Measurements from ENCODE around the gene PARD3B.

DNA sequence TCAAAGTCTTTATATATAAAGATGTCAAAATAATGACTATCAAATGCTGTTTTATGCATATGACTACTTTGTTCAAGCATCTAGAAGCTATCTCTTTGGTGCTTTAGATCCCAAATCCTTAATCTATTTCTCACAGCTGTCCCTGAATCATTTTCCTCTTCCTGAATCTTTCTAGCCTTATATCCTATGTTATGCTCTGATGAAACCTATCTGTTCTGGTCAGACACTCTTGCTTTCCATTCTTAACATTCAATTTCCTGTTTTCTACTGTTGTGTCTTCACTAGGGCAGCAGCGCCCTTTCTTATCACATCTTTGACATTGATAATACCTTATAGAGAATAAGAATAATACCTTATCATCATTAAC lies 6.3 kb upstream of the PARD3B start:
- TF ChIP-seq POLR2A (IDR thresholded peaks at IDR 0.05; ENCODE audit: low read depth, low read length), result no peak
- TF ChIP-seq, protein P1, sequence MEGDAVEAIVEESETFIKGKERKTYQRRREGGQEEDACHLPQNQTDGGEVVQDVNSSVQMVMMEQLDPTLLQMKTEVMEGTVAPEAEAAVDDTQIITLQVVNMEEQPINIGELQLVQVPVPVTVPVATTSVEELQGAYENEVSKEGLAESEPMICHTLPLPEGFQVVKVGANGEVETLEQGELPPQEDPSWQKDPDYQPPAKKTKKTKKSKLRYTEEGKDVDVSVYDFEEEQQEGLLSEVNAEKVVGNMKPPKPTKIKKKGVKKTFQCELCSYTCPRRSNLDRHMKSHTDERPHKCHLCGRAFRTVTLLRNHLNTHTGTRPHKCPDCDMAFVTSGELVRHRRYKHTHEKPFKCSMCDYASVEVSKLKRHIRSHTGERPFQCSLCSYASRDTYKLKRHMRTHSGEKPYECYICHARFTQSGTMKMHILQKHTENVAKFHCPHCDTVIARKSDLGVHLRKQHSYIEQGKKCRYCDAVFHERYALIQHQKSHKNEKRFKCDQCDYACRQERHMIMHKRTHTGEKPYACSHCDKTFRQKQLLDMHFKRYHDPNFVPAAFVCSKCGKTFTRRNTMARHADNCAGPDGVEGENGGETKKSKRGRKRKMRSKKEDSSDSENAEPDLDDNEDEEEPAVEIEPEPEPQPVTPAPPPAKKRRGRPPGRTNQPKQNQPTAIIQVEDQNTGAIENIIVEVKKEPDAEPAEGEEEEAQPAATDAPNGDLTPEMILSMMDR (conservative IDR thresholded peaks at IDR 0.05; ENCODE audit: low read depth, low read length), result no peak
- no peak for TF ChIP-seq FOS (IDR thresholded peaks at IDR 0.05; ENCODE audit: low read depth, low read length)
- TF ChIP-seq RCOR1 (IDR thresholded peaks at IDR 0.05; ENCODE audit: insufficient replicate concordance, low read length), result no peak
- TF ChIP-seq, protein P2, sequence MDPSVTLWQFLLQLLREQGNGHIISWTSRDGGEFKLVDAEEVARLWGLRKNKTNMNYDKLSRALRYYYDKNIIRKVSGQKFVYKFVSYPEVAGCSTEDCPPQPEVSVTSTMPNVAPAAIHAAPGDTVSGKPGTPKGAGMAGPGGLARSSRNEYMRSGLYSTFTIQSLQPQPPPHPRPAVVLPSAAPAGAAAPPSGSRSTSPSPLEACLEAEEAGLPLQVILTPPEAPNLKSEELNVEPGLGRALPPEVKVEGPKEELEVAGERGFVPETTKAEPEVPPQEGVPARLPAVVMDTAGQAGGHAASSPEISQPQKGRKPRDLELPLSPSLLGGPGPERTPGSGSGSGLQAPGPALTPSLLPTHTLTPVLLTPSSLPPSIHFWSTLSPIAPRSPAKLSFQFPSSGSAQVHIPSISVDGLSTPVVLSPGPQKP (IDR thresholded peaks at IDR 0.05; ENCODE audit: borderline replicate concordance, low read depth, low read length), result no peak
- TF ChIP-seq RAD21 (IDR thresholded peaks at IDR 0.05; ENCODE audit: low read length), result no peak
- no peak for TF ChIP-seq CEBPB (IDR thresholded peaks at IDR 0.05; ENCODE audit: low read depth, low read length)
- TF ChIP-seq, protein P3, sequence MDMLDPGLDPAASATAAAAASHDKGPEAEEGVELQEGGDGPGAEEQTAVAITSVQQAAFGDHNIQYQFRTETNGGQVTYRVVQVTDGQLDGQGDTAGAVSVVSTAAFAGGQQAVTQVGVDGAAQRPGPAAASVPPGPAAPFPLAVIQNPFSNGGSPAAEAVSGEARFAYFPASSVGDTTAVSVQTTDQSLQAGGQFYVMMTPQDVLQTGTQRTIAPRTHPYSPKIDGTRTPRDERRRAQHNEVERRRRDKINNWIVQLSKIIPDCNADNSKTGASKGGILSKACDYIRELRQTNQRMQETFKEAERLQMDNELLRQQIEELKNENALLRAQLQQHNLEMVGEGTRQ (IDR thresholded peaks at IDR 0.05; ENCODE audit: low read depth, low read length), result no peak
- TF ChIP-seq SMC3 (IDR thresholded peaks at IDR 0.05; ENCODE audit: low read depth, low read length), result no peak
- TF ChIP-seq RFX5 (IDR thresholded peaks at IDR 0.05; ENCODE audit: low read depth, low read length), result no peak
- TF ChIP-seq MAFK (IDR thresholded peaks at IDR 0.05; ENCODE audit: low read depth, low read length), result no peak
